AML-193 (cell line): ENCODE data around the gene TRIM44.

Source experiments
- DNase-seq, 2 experiments: peaks; one replicate each; lab custom pipeline; 2025; lab: John Stamatoyannopoulos, UW

The TRIM44 gene

DNA sequence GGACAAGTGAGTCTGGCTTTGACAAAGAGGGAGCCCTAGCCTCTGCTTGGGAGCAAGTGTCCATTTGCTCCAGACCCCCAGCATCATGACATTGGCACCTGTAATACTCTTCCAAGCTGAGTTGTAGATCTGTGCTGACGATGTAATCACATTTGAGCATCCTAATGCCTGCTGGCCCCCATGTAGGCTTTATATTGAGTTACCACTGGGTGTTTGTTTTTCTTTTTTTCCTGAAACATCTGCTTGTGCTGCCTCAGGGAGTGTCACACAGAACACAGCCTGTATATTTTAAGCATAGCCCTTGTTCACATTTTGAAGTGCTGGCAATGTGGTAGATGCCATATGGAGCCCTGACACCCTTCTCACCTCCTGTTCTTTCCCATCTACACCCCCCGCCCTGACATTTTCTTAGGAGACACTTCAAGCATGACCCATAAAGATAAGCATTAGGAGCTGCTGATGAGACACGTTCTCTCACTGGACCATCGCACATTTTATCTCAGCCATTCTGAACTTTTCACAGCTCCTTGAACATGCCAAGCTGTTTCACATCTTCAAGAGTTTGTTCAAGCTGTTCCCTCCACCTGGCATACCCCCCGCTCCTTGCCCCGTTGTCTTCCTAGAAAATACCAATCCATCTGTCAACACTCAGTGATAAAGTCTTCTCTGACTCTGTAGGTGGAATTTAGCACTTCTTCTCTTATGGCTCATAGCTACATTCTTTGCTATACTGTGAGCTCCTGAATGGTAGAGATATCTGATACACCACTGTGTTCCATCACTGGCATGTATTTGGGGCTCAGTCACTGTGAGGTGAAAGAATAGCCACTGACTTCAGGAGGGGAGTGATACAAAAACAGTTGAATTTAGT, 128.7 kb downstream of the TRIM44 start:
- DNase-seq, result no peak

DNA sequence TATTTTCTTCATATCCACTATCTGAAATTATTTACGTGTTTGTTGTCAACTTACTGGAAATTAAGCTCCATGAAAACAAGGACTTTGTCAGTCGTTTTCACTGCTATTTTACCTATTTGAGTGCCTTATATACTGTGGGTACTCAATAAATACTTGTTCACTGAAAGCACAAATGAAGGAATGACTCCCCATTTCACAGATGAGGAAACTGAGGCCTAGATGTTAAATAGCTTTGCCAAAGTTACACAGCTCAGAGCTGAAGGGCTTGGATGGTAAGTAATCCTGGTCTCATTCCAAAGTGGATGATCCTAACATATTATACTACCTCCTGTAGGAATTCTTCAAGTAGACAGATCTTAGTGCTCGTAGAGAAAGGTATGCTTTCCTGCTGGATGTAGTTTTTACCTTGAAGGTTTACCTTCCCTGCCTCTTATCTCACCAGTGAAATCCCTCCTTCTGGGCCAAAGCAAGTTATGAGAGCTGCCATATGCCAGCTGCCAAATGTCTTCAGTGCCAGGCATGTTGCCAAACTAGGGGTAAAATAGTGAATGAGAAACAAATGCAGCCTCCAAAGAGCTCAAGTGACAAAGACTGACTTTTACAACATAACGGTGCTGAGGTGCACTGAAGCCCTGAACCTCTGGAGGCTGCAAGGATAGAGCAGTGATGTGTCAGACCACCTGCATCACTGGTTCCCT, 129.7 kb downstream of the TRIM44 start:
- no peak for DNase-seq

DNA sequence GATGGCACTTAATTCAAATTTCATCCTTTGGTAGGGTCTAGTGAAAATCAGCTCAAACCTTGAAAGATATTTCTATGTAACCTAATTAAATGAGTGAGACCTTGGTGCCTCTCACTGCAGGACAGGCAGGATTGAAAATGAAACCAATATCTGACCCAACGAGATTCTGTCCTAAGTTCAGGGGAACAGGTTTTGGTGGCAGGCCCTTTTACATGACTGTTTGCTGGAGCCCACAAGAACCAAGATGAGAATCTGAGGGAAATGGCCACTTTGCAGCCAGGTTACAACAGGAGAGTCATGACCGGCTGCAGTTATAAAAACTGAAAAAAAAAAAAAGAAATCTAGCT, 130.2 kb downstream of the TRIM44 start:
- no peak for DNase-seq

DNA sequence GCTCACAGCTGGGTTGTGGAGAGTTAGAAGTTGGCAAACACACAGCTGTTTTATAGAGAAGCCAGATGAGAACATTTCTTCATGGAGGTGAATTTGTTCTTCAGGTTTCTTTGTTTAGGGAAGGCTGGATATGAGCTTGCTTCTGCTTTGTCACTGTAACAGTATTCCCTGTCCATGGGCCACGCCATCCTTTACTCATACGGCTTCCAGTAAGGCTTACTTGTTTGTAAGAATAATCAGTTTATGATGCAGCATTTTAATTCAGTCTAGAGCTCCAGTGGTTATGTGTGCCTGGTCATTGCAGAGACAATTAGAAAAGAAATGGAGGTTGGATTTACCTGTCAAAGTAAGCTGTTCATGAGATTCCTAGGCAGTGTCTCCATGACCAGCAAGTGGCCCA, 131.8 kb downstream of the TRIM44 start:
- DNase-seq, result no peak

DNA sequence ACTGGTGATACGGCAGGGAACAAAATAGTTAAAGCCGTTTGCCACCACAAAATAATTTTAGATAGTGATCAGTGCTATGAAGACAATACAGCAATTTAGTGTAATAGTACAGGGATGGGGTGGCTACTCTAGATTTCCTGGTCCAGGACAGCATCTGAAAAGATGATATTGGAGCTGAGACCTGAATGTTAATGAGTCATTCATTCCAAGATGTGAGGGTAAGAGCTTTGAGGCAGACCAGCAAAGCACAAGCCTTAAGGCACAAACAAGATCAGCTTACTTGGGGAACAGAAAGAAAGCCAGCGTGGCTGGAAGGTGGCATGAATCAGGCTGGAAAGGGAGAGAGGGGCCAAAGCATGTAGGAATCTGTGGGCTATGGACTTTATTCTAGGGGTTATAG, 132.3 kb downstream of the TRIM44 start:
- no peak for DNase-seq

DNA sequence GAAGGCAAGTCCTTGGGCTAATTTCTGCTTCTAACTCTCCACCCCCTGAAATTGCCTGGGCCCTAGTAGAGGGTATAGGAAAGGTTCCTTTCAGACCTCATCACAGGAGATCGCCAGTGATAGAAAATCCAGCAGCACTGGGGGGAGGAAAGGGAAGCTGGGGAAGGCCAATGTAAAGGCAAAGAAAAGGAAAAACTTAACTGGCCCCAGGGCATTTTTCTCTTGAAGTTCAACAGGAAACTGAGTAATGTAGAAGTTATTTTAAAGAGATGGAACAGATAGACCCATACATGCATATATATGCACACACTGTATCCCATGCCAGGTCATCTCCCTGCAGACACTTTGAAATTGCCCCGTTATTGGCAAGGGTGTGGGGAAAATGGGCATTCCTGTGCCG, 134.0 kb downstream of the TRIM44 start:
- no peak for DNase-seq

DNA sequence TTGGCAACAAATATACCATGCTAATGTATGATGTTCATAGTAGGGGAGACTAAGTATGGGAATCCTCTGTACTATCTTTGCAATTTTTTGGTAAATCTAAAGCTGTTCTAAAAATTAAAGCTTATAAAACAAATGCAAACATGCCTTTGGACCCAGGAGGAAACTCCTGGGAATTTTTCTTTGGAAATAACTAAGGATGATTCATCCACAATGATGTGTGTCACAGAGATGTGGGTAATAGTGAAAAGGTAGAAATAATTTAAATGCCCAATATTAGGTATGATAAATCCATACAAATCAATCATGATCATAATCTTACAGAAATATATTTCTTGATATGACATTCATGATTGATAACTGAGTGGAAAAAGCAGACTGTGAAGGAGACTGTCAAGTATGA, 135.8 kb downstream of the TRIM44 start:
- DNase-seq, result no peak

DNA sequence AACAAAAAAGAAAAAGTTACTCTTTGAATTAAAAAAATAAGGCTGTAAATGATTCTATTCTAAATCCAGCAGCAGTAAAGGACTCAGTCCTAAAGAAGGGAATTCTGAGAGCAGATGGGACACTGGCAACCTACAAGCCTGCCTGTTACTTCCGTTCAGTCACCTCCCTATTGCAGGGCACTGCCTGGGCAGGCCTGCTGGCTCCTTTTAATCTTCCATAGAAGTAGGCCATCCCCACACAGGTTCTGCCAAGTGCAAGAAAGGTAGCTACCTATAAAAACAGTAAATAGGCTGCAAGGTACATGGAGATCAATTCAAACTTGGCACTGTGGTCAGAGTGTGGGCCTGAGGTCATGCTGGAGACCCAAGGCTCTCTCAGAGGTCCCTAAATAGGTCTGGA, 136.4 kb downstream of the TRIM44 start:
- no peak for DNase-seq

DNA sequence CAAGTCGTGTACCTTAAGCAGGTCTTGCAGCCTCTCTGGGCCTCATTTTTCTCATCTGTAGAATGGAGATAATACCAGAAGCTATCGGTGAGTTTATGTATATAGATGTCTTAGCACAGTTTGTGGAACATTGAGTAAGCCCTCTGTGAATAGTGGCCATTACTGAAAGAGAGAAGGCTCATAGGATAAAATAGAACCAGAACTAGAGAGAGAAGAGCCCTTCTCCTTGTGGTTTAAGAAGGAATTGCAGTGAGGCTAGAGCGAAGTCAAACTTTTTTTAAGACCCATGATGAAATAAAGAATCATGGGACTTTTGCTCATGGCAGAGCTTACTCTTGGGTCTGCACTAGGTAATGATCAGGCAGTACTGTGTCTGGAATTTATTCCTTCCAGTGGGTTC, 137.1 kb downstream of the TRIM44 start:
- DNase-seq, result no peak

DNA sequence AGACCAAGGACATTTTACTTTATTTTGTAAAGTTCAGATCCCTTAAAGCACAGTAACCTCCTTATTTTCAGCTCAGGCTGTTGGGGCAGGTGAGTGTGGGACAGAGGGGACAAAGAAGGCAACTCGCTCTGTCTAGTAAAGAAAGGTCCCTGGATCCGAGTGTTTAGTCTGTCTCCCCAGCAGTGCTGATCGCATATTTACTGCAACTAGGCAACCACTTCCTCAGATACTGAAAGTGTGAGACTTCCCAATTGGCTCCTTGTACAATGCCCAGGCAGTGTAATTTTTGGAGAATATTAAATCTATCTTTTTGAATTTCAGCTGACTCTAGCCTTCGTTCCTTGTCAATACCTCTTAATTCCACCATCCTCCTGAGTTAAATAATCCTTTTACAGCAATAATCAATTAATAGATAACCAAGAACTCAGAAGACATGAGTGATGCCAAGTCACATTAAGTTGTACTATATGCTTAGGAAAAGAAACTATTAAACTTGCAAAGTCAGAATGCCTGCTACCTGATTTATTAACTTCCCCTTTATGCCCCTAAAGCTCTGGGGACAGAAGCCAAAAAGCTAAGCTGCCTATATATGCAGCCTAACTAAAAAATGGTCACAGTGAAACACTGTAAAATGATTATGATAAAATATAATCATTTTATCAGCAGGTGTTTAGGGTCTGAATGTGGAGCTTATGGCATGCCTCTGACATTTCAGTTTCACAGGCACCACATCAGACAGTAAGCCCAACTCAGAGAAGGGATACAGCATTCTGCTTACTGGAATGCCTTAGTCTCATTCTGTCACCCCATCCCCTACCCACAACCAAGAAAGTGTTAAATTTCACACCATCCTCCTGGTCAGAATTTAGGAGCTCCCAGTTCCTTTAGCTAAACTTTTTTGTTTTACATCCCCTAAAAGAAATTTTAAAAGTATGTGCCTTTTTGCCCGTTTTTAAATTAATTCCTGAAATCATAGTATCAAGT, 138.7 kb downstream of the TRIM44 start:
- peak in 1 of 2 experiments; percentile 2 for DNase-seq

DNA sequence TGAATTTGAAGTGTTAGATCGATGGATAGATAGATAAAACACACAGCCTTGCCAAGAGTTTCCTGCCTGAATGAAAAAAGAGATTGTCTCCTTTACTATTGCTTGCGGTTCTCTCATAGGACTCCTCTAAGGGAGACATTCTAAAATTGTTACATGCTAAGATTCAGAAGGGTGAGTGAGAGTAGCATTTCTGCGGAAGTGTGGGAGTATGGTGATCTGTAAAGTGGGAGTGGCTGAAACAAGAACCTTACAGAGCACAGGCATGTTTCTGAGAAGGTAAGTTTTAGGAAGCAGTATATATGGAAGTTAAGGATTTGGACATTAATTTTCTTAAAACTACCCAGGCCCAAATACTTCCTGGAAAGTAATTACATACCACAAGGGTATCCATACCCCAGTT, 139.6 kb downstream of the TRIM44 start:
- DNase-seq, result no peak

DNA sequence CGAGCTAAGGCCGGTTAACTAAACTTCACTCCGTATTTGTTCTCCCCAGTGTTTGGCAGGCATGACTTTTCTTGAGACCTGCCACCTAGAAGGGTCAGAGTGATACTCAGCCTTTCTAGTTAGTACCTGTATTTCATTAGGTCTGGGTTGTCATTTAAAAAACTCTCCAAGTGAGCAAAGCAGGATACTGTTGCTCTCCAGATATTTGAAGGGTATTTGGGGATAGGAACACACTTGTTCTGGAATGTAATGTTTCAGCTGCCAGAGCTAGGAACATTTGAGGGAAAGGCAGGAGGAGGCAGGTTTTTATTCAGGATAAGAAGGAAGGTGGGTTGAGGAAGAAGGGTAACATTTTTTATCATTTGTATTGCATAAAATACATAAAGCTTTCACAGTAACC, 140.1 kb downstream of the TRIM44 start:
- DNase-seq, result no peak

DNA sequence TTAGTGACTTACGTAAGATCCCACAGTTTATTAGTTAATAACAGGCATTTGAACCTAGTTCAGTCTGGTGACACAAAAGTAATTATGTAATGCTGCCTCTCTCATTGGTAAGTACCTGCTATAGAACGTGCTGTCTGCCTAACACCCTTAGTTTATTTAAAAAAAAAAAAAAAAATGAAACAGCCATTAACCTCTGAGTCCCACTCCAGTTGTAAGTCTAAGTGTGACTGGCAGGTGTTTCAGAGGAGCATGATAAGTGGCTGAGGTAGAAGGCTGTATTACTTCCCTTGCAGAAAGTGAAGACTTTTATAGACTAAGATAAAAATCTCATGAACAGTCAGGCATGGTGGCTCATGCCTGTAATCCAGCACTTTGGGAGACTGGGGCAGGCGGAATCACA, 140.5 kb downstream of the TRIM44 start:
- peak; percentile 33 to 34 for DNase-seq

DNA sequence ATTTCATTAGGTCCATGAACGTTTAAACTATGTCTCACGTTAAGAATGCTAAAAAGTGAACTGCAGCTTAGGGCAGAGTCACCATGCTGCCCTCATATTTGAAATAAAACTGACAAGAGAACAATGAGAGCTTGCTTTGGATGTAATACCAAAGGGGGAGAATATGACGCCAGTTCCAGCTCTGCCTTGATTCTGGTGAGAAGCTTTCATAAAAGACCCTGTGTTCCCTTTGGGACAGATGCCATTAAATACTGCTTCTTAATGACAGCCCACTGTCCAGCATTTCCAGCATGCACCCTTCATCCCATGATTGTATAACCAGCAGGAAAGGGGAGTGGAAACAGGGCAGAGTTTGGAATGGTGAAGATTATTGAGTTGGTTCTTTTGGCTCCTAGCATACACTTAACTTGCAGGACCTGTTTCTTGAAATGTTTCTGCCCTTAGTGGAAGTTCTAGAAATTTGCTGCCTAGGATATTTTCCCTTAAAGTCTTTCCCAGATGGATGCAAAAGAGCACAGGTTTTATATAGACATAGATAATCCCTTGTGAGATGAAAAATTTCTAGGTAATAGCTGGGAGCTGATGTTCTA, 142.0 kb downstream of the TRIM44 start:
- no peak for DNase-seq

DNA sequence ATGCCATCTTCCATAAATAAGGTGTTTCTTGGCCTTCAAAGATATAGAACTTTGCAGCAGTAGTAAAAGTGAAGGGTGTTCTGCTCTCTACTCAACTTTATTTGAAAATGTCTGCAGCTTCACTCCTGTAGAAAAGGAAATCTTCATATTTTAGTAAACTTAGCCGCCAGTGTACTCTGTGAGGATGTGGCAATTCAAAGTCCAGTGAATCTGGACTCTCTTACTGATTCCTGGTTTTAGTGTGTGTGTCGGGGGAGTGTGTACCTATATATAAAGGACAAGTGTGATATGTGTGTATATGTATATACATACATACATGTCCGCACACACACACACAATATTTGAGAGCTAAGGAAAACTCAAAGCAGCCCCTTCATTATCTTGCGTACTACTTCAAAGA, 147.0 kb downstream of the TRIM44 start:
- DNase-seq, result no peak

DNA sequence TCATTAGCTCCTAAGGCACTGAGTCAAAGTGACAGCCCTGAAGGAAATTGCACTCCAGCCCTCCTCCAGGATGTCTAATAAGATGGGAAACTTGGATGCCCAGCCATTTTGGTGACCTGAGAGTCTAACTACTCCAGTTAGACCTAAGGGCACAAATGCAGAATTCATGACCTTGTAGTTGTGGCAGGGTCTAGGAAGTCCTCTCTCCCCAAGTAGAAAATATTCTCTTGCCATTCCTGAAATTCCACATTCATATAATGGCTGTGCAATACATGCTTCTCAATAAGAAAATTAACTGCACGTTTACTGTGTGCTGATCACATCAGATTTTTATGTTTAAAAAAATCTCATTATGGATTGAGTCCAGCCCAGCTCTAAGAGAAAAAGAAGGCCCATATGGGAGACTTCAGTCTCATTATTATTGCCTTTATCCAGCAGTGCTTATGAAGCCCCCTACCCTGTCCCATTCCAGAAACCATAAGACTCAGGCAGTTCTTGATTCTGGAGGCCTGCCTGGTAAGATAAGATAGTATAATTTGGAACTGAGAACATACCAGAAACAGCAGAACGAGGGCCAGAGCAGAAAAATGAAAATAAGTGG, 147.6 kb downstream of the TRIM44 start:
- no peak for DNase-seq

DNA sequence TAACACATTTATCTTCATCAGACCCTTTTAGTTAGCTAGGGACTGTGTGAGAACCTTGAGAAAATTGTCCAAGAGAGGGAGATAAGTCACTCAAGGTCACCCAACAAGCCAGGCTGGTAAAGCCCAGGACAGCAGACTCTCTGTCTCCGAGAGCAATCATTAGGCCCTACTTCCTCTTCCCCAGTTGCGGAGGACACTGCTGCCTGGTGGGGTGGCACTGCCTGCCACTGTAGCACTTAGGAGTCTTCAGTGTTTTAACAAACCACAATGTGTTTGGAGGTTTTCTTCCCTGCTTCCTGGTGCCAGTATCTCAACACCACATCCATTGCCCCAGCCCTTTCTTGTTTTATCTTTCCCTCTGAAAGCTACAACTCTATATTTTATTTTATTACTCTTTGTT, 149.2 kb downstream of the TRIM44 start:
- peak; percentile 9 to 20 for DNase-seq

DNA sequence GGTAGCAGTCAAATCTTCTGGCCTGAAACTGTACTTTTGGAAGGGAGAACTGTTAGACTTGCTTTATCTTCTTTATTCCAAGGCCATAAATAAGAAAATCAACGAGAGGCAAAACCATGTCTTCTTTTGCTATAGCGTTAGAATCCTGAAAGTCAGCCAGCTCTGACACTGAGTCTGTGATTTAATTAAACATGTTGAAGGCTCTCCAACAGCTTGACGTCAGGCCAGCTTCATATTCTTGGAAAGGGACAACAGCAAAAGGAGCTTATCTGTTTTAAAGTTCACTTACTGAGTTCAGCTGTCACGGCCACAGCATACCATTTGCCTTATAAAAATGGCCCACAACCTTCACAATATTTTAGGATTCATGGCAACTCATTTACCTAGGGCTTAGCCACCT, 150.3 kb downstream of the TRIM44 start:
- DNase-seq, result no peak

DNA sequence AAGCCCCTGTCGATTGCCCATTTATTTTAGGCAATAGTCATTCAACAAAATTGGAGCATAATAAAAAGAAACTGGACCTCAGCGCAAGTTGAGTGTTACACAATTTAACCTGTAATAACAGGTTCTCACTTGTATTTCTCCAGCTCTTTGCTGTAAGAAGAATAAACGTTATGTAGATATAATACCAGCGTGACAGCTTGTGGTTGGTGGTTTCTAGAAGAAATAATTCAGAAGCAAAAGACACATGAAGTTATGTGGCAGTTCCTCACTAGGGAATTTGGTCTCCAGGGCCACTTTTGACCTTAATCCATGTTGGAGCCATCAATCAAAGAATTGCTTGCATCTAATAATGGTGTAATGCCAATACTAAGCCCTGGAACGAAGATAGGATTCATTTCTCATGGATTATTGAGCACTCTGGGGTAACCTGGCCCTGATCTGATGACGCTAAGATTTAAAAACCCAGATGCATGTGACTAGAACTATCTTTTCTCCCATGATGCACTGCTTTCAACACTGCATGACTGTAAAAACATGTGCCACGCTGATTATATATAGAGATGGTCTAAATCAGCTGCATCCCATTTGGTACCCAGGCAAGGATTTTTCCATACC, 151.6 kb downstream of the TRIM44 start:
- no peak for DNase-seq

DNA sequence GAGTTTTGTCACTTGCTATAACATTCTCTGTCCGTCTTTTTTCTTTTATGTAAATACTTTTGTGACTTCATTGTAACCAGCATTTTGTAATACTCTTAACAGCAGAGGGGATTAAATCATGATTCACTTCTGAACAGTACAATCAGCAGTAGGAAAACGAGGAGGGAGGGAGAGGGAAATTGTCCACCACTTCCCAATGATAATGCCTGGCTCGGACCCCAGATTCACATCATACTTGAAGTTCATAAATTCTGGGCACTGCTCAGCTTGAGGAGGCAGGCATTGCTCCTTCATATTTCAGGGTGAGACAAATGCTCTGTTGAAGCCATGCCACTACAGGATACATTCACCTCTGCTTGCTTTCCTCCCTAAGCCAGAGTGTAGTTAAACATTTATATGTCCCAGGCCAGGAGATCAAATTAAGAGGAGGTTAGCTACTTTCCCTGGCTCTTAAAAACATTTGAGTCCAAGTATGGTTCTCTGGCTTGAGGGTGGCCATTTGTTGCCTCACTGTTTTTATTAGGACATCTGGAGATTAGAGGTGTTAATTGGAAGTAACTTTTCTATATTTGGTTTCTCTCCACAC, 152.2 kb downstream of the TRIM44 start:
- DNase-seq, result no peak
